ENCODE data around the gene GJC2.
A peak's percentile ranks its signal among the peaks of the same experiment; 100 is the strongest.
"Not testable (repeated sequence)": the region's sequence is repeated elsewhere in the genome, so short reads cannot be mapped to it uniquely, and the experiment has no call there.

Gene GJC2

GRCh38 chr1:228174482-228175315, 25.0 kb downstream of the GJC2 start:
- no peak for DNase-seq

- DNase-seq = no peak
Observed at GRCh38 chr1:228175316-228176023, 25.7 kb downstream of the GJC2 start.

- DNase-seq = no peak
Observed at GRCh38 chr1:228176024-228176395, 26.3 kb downstream of the GJC2 start.

DNA sequence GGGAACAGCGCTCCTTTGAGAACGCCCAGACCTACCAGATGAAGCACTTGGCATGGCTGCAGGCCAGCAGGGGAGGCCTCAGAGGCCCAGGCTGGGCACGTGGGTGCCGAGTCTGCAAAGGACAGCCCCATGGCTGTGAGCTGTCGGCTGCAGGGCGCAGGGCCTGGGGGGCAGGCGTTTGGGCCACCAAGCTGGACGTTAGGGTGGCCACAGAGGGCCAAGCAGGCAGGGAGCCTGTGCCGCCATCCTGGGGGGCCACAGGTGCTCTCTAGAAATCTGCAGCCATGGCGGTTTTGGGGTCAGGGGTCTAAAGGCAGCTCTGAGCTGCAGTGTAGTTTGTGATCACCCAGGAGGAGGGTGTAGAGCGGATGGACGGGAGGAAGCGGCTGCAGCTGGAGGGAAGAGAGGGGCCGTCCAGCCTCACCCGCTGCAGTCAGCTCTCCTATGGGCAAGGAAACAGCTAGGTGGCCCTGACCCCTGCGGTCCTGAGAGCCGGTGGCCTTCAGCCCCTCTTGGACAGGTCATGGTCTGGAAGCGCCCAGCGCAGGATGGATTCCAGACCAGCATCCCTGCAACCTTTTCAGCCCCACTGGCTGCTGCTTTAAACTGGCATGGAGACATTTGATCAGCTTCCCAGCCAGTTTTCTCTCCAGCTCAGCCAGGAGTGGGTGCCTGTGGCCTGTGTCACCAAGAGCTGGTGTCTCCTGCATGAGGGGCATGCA, 26.9 kb downstream of the GJC2 start:
- no peak for DNase-seq

GRCh38 chr1:228177183-228177475, 27.4 kb downstream of the GJC2 start:
- DNase-seq = no peak

DNA sequence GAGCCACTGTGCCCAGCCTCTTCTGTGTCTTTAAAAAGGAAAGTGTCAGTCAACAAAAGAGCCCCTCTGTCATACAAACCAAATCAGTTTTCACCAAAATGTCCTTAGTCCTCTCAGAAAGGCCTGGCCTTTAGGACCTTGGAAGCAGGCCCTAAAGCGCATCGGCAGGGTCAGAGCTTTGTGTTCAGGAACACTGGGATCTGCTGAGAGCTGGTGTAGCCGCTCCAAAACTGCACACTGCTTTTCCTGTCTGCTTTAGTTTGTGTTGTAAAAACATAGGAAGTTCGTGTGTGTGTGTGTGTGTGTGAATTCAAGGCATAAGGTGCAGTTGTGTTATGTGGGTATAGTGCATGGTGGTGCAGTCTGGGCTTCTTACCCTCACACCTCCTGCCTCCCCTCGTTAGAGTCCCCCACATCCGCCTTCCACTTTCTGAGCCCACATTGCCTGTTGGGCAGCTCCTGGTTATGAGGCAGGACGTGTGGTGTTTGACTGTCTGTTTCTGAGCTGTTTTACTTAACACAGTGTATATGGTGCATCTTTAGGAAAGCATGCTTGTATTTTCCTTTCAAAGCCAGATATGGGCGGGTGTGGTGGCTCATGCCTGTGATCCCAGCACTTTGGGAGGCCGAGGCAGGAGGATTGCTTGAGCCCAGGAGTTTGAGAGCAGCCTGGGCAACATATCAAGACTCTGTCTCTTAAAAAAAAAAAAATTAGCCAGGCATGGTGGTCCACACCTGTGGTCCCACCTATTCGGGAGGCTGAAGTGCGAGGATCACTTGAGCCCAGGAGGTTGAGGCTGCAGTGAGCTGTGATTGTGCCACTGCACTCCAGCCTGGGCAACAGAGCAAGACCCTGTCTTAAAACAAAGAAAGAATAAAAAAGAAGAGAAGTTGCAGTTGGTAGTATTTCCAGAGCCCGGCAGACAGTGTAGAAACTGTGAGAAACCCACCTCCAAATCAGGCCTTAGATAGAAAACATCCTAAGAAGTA, 28.3 kb downstream of the GJC2 start:
- no peak for DNase-seq

DNA sequence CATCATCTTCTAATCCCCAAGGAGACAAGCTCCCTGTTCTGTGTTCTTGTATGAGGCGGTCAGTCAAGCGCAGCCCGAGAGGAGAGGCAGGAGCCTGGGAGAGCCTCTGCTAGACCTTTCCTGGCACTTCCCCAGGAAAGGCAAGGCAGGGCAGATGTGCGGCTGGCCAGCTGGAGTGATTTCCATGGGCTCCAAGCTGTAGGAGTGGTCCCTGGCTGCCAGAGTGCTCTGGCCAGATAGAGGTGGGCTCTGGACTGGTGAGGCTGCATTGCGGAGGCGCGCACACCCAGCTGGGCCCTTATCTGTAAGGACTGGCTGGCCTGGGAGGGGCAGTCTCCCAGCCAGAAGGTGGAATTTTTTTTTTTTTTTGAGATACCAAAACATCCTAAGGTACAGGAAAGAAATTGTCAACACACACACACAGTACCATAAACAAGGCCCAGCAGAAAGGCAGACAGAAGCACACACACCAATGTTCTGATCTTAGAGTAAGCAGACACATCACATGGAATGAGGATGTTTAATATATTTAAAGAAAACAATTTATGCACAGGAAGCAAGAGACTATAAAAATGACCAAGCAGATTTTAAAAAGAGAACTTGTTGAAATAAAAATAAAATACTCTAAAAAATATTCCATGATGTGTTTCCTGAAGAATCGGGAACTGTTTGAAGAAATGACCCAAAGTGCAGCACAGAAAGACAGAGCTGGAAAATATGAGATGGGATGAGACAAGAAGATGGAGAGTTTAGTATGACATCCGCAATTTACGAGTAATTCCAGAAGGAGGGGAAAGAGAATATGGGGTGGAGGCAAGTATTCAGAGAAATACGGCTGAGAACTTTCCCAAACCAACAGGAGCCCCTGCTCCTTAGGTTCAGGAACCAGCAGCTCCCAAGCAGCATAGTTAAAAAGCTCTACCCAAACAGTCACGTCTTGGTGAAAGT, 29.3 kb downstream of the GJC2 start:
- DNase-seq = no peak

DNA sequence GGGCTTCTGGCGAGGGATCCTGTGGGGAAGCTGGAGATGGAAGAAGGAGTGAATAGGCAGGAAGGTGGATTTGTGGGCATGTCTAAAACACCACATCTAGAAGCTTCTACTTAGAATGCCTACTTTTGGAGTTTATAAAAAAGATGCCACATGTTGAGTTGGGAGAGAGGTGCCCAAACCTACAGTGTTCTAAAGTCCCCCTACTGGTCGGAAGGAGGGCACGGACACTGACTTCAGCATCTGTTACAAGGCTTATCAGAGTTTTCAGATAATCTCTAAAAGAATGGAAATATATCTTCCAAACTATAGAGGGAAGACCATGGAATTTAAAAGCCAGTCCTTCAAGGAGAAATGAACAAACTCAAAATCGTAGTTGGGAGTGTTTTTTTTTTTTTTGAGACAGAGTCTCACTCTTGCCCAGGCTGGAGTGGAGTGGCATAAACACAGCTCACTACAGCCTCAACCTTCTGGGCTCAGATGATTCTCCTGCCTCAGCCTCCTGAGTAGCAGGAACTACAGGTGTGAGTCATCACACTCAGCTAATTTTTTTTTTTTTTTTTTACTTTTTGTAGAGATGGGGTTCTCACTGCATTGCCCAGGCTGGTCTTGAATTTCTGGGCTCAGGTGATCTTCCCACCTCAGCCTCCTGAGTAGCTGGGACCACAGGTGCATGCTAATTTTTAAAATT, 30.7 kb downstream of the GJC2 start:
- DNase-seq = no peak

DNA sequence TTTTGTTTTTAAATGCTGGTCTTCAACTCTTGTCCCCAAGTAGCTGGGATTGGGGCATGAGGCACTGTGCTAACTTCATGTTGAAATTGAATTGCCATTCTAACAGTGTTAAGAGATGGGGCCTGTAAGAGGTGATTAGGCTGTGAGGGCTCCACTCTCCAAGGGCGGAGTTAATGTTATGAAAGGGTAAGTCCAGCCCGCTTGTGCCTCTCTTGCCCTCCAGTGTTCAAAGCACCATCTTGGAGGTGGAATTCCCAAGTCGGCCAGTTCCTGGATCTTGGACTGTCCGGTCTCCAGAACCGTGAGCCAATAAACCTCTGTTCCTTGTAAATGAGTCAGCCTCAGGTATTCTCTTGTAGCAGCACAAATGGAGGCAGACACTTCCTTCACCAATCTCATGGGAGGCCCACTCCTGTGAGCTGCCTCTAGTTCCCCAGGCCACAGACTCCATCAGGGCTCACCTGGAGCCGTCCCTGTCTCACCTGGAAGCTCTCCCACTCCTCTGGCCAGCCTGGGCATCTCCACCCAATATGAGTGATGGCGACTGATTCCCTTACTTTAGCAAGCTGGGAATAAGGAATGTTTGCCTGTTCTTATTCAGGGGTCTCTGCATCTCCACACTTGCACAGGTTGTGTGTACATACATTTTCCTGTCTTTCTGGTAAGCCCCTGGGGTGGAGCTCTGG, 31.4 kb downstream of the GJC2 start:
- DNase-seq = no peak

DNA sequence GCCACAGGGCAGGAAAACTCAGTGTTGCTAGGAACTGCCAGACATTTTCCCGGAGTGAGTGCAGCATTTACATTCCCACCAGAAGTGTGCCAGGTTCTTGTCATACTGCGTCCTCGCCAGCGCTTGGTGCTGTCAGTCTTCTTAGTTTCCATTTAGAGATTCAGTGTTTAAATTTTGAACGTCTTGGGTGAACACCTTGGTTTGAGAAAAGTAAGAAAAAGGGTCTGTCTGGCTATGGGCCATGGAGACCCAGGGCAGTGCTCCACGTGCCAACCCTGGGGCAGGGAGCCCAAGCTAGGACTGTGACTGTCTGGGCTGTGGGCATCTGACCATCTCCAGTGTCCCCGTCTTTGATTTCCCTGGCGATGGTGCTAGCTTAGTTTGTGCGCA, 31.9 kb downstream of the GJC2 start:
- no peak for DNase-seq

DNA sequence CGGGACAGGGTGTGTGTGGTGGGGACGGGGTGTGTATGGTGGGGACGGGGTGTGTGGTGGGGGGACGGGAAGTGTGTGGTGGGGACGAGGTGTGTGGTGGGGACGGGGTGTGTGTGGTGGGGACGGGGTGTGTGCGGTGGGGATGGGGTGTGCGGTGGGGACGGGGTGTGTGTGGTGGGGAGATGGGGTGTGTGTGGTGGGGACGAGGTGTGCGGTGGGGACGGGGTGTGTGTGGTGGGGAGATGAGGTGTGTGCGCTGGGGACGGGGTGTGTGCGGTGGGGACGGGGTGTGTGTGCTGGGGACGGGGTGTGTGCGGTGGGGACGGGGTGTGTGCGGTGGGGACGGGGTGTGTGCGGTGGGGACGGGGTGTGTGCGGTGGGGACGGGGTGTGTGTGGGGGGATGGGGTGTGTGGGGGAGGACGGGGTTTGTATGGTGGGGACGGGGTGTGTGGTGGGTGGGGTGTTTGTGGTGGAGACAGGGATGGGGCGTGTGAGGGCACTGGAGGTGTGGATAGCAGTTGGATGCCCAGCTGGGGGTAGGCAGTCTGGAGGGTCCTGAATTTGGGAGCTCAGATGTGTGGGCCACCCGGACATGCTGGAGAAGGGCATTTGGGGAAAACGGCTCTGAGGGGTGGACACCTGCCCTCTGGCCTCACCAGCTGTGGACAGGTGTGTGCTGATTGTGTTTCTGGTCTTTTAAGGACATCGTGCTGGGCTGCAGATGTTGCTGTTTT, 32.7 kb downstream of the GJC2 start:
- no peak for DNase-seq

GRCh38 chr1:228184152-228184551, 34.4 kb downstream of the GJC2 start:
- DNase-seq = no peak

DNA sequence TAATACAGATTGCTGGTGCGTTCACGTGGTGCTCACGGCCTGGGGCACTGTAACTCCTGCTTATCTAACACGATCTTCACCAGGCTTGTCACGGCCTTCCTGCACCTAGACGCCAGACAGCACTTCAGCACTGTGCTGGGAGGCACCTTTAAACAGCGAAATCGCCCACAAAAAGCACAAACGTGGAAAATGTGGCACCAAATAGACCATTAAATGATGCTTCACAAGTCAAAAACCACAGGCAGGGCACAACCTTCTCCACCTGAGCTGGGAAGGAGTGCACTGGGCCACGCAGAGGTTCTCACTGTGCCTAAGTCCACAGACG, 35.9 kb downstream of the GJC2 start:
- no peak for DNase-seq

DNA sequence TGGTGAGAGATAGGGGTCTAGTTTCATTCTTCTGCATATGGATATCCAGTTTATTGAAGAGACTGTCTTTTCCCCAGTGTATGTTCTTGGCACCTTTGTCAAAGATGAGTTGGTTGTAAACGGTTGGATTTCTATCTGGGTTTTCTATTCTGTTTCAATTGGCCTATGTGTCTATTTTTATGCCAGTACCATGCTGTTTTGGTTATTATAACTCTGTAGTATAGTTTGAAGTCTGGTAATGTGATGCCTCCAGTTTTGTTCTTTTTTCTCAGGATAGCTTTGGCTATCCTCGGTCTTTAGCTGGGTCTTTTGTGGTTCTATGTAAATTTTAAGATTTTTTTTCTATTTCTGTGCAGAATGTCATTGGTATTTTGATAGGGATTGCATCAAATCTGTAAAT, 38.5 kb downstream of the GJC2 start:
- not testable (repeated sequence) for DNase-seq

DNA sequence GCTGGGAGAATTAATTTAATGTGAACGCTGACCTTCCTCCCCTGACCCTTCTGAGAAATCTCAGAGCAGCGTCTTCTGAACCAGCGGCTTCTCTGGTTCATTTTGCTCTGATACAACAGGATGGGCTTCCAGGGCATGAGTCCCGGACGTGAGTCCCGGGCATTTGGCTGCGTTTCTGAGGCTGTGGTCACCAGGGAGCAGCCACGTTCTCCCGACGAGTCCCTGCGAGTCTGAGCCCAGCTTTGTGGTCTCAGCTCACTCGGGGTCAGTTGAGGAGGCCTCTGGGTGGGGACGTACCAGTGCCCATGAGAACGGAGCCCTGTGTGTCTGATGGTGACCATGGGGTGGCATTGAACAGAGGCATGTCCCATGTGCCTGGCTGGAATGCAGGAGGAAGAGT, 40.5 kb downstream of the GJC2 start:
- no peak for DNase-seq

GRCh38 chr1:228190778-228191177, 41.0 kb downstream of the GJC2 start:
- no peak for DNase-seq

- peak; percentile 4 for DNase-seq
Observed at GRCh38 chr1:228194436-228194835, 44.7 kb downstream of the GJC2 start.

DNA sequence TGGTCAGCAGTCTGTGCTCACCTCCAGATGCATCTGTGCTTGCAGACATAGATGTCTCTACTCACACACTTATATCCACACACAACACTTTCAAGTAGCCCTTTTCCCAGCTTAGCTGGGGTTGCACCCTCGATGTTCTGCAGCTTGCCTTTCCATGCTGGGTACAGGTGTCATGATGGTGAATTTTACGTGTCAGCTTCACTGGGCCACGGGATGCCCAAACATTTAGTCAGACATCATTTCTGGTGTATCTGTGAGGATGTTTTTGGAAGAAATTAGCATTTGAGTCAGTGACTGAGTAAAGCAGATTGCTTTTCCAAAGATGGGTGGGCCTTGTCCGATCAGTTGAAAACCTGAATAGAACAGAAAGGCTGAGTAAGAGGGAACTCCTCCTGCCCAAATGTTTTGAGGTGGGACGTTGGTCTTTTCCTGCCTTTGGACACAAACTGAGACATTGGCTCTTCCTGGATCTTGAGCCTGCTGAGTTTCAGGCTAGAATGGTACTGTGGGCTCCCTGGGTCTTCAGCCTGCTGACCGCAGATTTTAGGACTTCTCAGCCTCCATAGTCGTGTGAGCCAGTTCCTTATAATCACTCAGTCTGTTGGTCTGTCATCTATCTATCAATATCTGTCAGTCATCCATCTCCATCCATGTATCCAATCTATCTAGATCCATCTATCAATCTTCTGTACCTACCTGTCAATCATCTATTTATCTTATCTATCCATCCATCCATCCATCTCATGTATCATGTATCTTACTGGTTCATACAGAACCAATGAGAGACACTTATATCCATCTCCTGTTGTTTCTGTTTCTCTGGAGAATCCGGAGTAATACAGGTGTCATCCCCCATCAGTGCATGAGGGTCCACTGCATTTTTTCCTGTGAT, 45.4 kb downstream of the GJC2 start:
- DNase-seq = no peak

Data from NCI-H1436 (cell line).